Colonic mucosa (tissue), 4 donors: ENCODE data around the gene CPVL. TPM values are rescaled to one million over a fixed set of nuclear protein-coding genes. Genes with fewer than 3 reads are reported as not detected.

Experiments
- DNase-seq: peaks from one replicate; pipeline ENCODE4 v3.0.0-alpha.2; 2020
- H3K27ac ChIP-seq: fragments of 200-600 bp; one replicate; pipeline ENCODE4 v1.8.0; 2021
- H3K27me3 ChIP-seq: fragments of 200-600 bp; one replicate; pipeline ENCODE4 v1.8.0; 2021
- H3K36me3 ChIP-seq: fragments of 200-600 bp; one replicate; pipeline ENCODE4 v1.8.0; 2021
- H3K4me1 ChIP-seq: fragments of 200-600 bp; one replicate; pipeline ENCODE4 v1.8.0; 2021; ENCODE audit warnings: mild to moderate bottlenecking
- H3K4me3 ChIP-seq: fragments of 200-600 bp; one replicate; pipeline ENCODE4 v1.8.0; 2021
- H3K9ac ChIP-seq, 2 donors: one replicate each; pipeline ENCODE4 v1.7.0; 2013; ENCODE audit warnings: control low read depth in 2 of 2, low read depth in 2 of 2, low read length in 2 of 2
- H3K9me3 ChIP-seq: fragments of 200-600 bp; one replicate; pipeline ENCODE4 v1.8.0; 2021
- CTCF ChIP-seq: fragments of 200-600 bp; IDR thresholded peaks from one replicate; pipeline ENCODE4 v1.8.0; 2022; ENCODE audit warnings: antibody characterized with exemption, mild to moderate bottlenecking
- intact Hi-C: fragments of 100-400 bp; cut with DNase I; formaldehyde crosslinking; loops from one replicate; pipeline ENCODE4 v1.14.1; 2022
- total RNA-seq, 2 donors: library from RNA; stranded (reverse); fragmentation: NEBNext Ultra II Directional in 1 of 2; extraction: Animal tissue kit (Norgen Biotek cat#: 25700) in 1 of 2; gene quantifications; one replicate each; pipeline ENCODE4 v1.2.1, GENCODE V29; 2021
- donor health status: healthy.
- donor health status: DM: no; HTN: no; CAD: no.
- donor health status: DM: no; HTN: no; CAD: no.

The CPVL gene
- total RNA-seq, 2 donors from 2014 or later: 4.9 to 17.0 TPM

- Histone ChIP-seq H3K27ac (no peak overlapping the region), H3K9ac (no peak overlapping the region), H3K9me3 (no peaks in the 10 kb centered on the region), H3K36me3 (no peaks in the 10 kb centered on the region), H3K4me1 (no peaks in the 10 kb centered on the region), H3K27me3 (no peaks in the 10 kb centered on the region), H3K4me3 (no peak overlapping the region)
- no peak for TF ChIP-seq CTCF
- no peak for DNase-seq
- intact Hi-C loops: no loop called here
Observed at GRCh38 chr7:29139796-29140195, 6.5 kb downstream of the CPVL start.

GRCh38 chr7:29139191-29139590, 7.1 kb downstream of the CPVL start:
- H3K4me3 ChIP-seq: no peak overlapping the region
- H3K4me1 ChIP-seq: no peaks in the 10 kb centered on the region
- no peaks in the 10 kb centered on the region for H3K27me3 ChIP-seq
- intact Hi-C loops: no loop called here
- TF ChIP-seq CTCF: no peak
- H3K27ac ChIP-seq: no peak overlapping the region
- H3K9ac ChIP-seq: no peak overlapping the region
- DNase-seq: no peak
- H3K36me3 ChIP-seq: no peaks in the 10 kb centered on the region
- H3K9me3 ChIP-seq: no peaks in the 10 kb centered on the region

- Histone ChIP-seq H3K4me1 (no peaks in the 10 kb centered on the region), H3K9ac (no peak overlapping the region), H3K9me3 (no peaks in the 10 kb centered on the region), H3K27ac (no peak overlapping the region), H3K27me3 (no peaks in the 10 kb centered on the region), H3K36me3 (no peaks in the 10 kb centered on the region), H3K4me3 (no peak overlapping the region)
- TF ChIP-seq CTCF: no peak
- intact Hi-C loops: no loop called here
- DNase-seq: no peak
Observed at GRCh38 chr7:29138588-29138987, 7.7 kb downstream of the CPVL start.

GRCh38 chr7:29135846-29136245, 10.5 kb downstream of the CPVL start:
- no peak overlapping the region for H3K27ac ChIP-seq
- no peaks in the 10 kb centered on the region for H3K36me3 ChIP-seq
- no peaks in the 10 kb centered on the region for H3K4me1 ChIP-seq
- H3K9ac ChIP-seq: no peak overlapping the region
- H3K9me3 ChIP-seq: no peaks in the 10 kb centered on the region
- intact Hi-C loops: no loop called here
- H3K27me3 ChIP-seq: no peaks in the 10 kb centered on the region
- no peak for TF ChIP-seq CTCF
- H3K4me3 ChIP-seq: no peak overlapping the region
- DNase-seq: no peak

GRCh38 chr7:29132980-29133379, 13.4 kb downstream of the CPVL start:
- no peak for DNase-seq

More at GRCh38 chr7:29132980-29133379, 13.4 kb downstream of the CPVL start:
- TF ChIP-seq CTCF: no peak
- no peaks in the 10 kb centered on the region for H3K9me3 ChIP-seq
- H3K27me3 ChIP-seq: no peaks in the 10 kb centered on the region
- H3K36me3 ChIP-seq: no peaks in the 10 kb centered on the region
- no peak overlapping the region for H3K4me3 ChIP-seq
- no peaks in the 10 kb centered on the region for H3K4me1 ChIP-seq
- intact Hi-C loops: no loop called here
- H3K9ac ChIP-seq: no peak overlapping the region
- no peak overlapping the region for H3K27ac ChIP-seq
